IMR-90 (cell line): ENCODE data around the gene PLCB4. TPM values are rescaled to one million over a fixed set of nuclear protein-coding genes. Genes with fewer than 3 reads are reported as not detected.

Experiments
- ATAC-seq: fragments of 200-7000 bp; cut with Tn5 transposase; 2 replicates; pipeline ENCODE4 v1.9.1; 2020; ENCODE audit warnings: low read depth, mild to moderate bottlenecking, moderate library complexity
- BruUV-seq: library from RNA; stranded (reverse); fragments of 400-500 nt; replicated peaks from 2 replicates; lab custom pipeline; 2021; lab: Mats Ljungman, UMichigan
- CTCF ChIA-PET: fragments of 300-600 bp; formaldehyde crosslinking; extraction: SDS; loops from one replicate; lab custom pipeline; 2021; ENCODE audit warnings: antibody characterized with exemption; lab: Yijun Ruan, JAX
- POLR2A ChIA-PET: fragments of 300-600 bp; sonication (Branson Sonifier 250); formaldehyde crosslinking; loops from one replicate; lab custom pipeline; 2022; ENCODE audit warnings: antibody characterized with exemption; ENCODE audit not compliant: unreplicated experiment; lab: Charles Lee
- DNase-seq: peaks from one replicate; pipeline ENCODE4 v3.0.0; 2013
- H2AFZ ChIP-seq: replicated peaks from 2 replicates; pipeline ENCODE3; 2013; ENCODE audit warnings: low read length, mild to moderate bottlenecking; ENCODE audit not compliant: poor library complexity
- H2AK5ac ChIP-seq: 2 replicates; pipeline ENCODE4 v1.6.1; 2013; ENCODE audit warnings: low read depth, low read length, inconsistent platforms
- H2AK9ac ChIP-seq: replicated peaks from 2 replicates; pipeline ENCODE3; 2013; ENCODE audit warnings: mild to moderate bottlenecking, low read depth, low read length, moderate library complexity; ENCODE audit not compliant: poor library complexity
- H2BK120ac ChIP-seq: 2 replicates; pipeline ENCODE4 v1.6.1; 2013; ENCODE audit warnings: low read depth, low read length, inconsistent platforms
- H2BK15ac ChIP-seq: 3 replicates; pipeline ENCODE4 v1.6.1; 2013; ENCODE audit warnings: low read depth, low read length, inconsistent platforms
- H2BK20ac ChIP-seq: 2 replicates; pipeline ENCODE4 v1.6.1; 2013; ENCODE audit warnings: low read depth, mild to moderate bottlenecking, inconsistent platforms, low read length, moderate library complexity
- H2BK5ac ChIP-seq: 2 replicates; pipeline ENCODE4 v1.6.1; 2013; ENCODE audit warnings: mild to moderate bottlenecking, low read depth, low read length, inconsistent platforms; ENCODE audit not compliant: poor library complexity, severe bottlenecking
- H3K14ac ChIP-seq: replicated peaks from 2 replicates; pipeline ENCODE4 v1.6.1; 2013; ENCODE audit warnings: low read depth, low read length, inconsistent platforms
- H3K18ac ChIP-seq: 2 replicates; pipeline ENCODE4 v1.6.1; 2013; ENCODE audit warnings: low read depth, low read length, control low read depth
- H3K23ac ChIP-seq: 2 replicates; pipeline ENCODE4 v1.6.1; 2013; ENCODE audit warnings: low read depth, low read length, inconsistent platforms
- H3K27ac ChIP-seq: 2 replicates; pipeline ENCODE4 v1.5.1; 2013; ENCODE audit warnings: mild to moderate bottlenecking, control low read depth, low read length; ENCODE audit not compliant: insufficient read depth
- H3K27me3 ChIP-seq: 2 replicates; pipeline ENCODE4 v1.6.1; 2013; ENCODE audit warnings: low read length; ENCODE audit not compliant: control insufficient read depth, insufficient read depth
- H3K36me3 ChIP-seq: 2 replicates; pipeline ENCODE4 v1.6.1; 2013; ENCODE audit warnings: low read length, mixed read lengths; ENCODE audit not compliant: control insufficient read depth, insufficient read depth
- H3K4ac ChIP-seq: 2 replicates; pipeline ENCODE4 v1.6.1; 2013; ENCODE audit warnings: low read depth, low read length, inconsistent platforms
- H3K4me1 ChIP-seq: 2 replicates; pipeline ENCODE4 v1.6.1; 2013; ENCODE audit warnings: low read length, mixed read lengths; ENCODE audit not compliant: control insufficient read depth, insufficient read depth
- H3K4me2 ChIP-seq: 2 replicates; pipeline ENCODE4 v1.6.1; 2013; ENCODE audit warnings: low read depth, mild to moderate bottlenecking, control low read depth, low read length, moderate library complexity
- H3K4me3 ChIP-seq: 2 replicates; pipeline ENCODE4 v1.5.1; 2013; ENCODE audit warnings: low read depth, mild to moderate bottlenecking, control low read depth, low read length, moderate library complexity; ENCODE audit not compliant: insufficient read depth
- H3K56ac ChIP-seq: 2 replicates; pipeline ENCODE4 v1.6.1; 2013; ENCODE audit warnings: low read length, inconsistent platforms; ENCODE audit not compliant: insufficient read depth; ENCODE audit errors: extremely low read depth
- H3K79me1 ChIP-seq, 2 experiments: 2 replicates each; pipeline ENCODE4 v1.6.1; 2013; ENCODE audit warnings: low read length in 2 of 2, inconsistent platforms in 1 of 2, low read depth in 1 of 2
- H3K9ac ChIP-seq: 2 replicates; pipeline ENCODE4 v1.6.1; 2013; ENCODE audit warnings: low read depth, low read length, control low read depth
- H3K9me1 ChIP-seq: 2 replicates; pipeline ENCODE4 v1.6.1; 2013; ENCODE audit warnings: low read length, inconsistent platforms; ENCODE audit not compliant: insufficient read depth
- H3K9me3 ChIP-seq: 2 replicates; pipeline ENCODE4 v1.6.1; 2013; ENCODE audit warnings: low read length; ENCODE audit not compliant: control insufficient read depth, insufficient read depth
- H4K20me1 ChIP-seq: 2 replicates; pipeline ENCODE4 v1.6.1; 2013; ENCODE audit warnings: low read length, inconsistent platforms; ENCODE audit not compliant: insufficient read depth
- H4K5ac ChIP-seq: 2 replicates; pipeline ENCODE4 v1.6.1; 2013; ENCODE audit warnings: mild to moderate bottlenecking, low read depth, low read length, control low read depth
- H4K8ac ChIP-seq, 2 experiments: 2 replicates each; pipeline ENCODE4 v1.6.1; 2013; ENCODE audit warnings: low read depth in 2 of 2, low read length in 2 of 2, control low read depth in 1 of 2, inconsistent platforms in 1 of 2
- H4K91ac ChIP-seq: 2 replicates; pipeline ENCODE4 v1.6.1; 2013; ENCODE audit warnings: low read depth, low read length, inconsistent platforms; ENCODE audit not compliant: insufficient read depth
- BHLHE40 ChIP-seq: fragments of 150-350 bp; IDR thresholded peaks from 2 replicates; pipeline ENCODE4 v1.6.1; 2016; ENCODE audit warnings: mild to moderate bottlenecking, low read depth, low read length
- FOS ChIP-seq: fragments of 150-350 bp; IDR thresholded peaks from 2 replicates; pipeline ENCODE4 v1.6.1; 2016; ENCODE audit warnings: low read depth, low read length
- MAFK ChIP-seq: IDR thresholded peaks from 2 replicates; pipeline ENCODE4 v1.6.1; 2012; ENCODE audit warnings: low read depth, low read length, improper control_type of control experiment
- MAZ ChIP-seq: IDR thresholded peaks from 2 replicates; pipeline ENCODE4 v1.6.1; 2012; ENCODE audit warnings: low read depth, mild to moderate bottlenecking, low read length, improper control_type of control experiment, moderate library complexity, borderline replicate concordance
- MXI1 ChIP-seq: IDR thresholded peaks from 2 replicates; pipeline ENCODE4 v1.6.1; 2012; ENCODE audit warnings: low read depth, mild to moderate bottlenecking, low read length, moderate library complexity, borderline replicate concordance
- NFE2L2 ChIP-seq: fragments of 150-350 bp; IDR thresholded peaks from 2 replicates; pipeline ENCODE4 v1.6.1; 2016; ENCODE audit warnings: low read depth, mild to moderate bottlenecking, low read length
- RAD21 ChIP-seq: IDR thresholded peaks from 2 replicates; pipeline ENCODE4 v1.6.1; 2012; ENCODE audit warnings: low read length, improper control_type of control experiment
- RCOR1 ChIP-seq: IDR thresholded peaks from 2 replicates; pipeline ENCODE4 v1.6.1; 2012; ENCODE audit warnings: mild to moderate bottlenecking, low read length, improper control_type of control experiment; ENCODE audit not compliant: insufficient replicate concordance
- RFX5 ChIP-seq: IDR thresholded peaks from 2 replicates; pipeline ENCODE4 v1.8.0; 2012; ENCODE audit warnings: low read depth, mild to moderate bottlenecking, low read length, moderate library complexity
- SMC3 ChIP-seq: fragments of 150-350 bp; IDR thresholded peaks from 2 replicates; pipeline ENCODE4 v1.6.1; 2016; ENCODE audit warnings: low read depth, mild to moderate bottlenecking, antibody characterized with exemption, low read length, moderate library complexity
- WGBS, 2 experiments: methylation state at CpG; one replicate each; pipeline versions ENCODE4 v1.1.5 to v1.1.7; 2013; ENCODE audit warnings: missing lambda C conversion rate in 2 of 2; ENCODE audit not compliant: insufficient read length in 1 of 2; ENCODE audit errors: extremely low coverage in 2 of 2; 5-methylcytosine and 5-hydroxymethylcytosine counted together
- dilution Hi-C: fragments of 300-500 bp; cut with HindIII; formaldehyde crosslinking; loops from one replicate; pipeline ENCODE4 v1.14.3; 2018; ENCODE audit warnings: low sequenced_read_pairs; ENCODE audit not compliant: unreplicated experiment
- in situ Hi-C: fragments of 300-500 bp; cut with MboI; formaldehyde crosslinking; loops from 3 replicates; pipeline ENCODE4 v1.14.3; 2019; ENCODE audit warnings: low sequenced_read_pairs, inconsistent platforms, mixed read lengths
- intact Hi-C: fragments of 100-400 bp; cut with micrococcal nuclease; formaldehyde crosslinking; loops from 2 replicates; pipeline ENCODE4 v1.10.0; 2022
- polyA plus RNA-seq, 3 experiments: library from polyadenylated mRNA; depleted of rRNA; stranded (reverse); fragments of >200 nt; gene quantifications; 2 replicates each; pipeline ENCODE4 v1.2.3, GENCODE V29; 2012; ENCODE audit warnings: low replicate concordance in 1 of 3
- total RNA-seq: library from RNA; depleted of rRNA; stranded (reverse); fragments of >200 nt; gene quantifications from 2 replicates; pipeline ENCODE4 v1.2.3, GENCODE V29; 2012
- TF ChIP-seq, protein P1 (sequence below): conservative IDR thresholded peaks from 2 replicates; pipeline ENCODE4 v1.5.1; 2012; ENCODE audit warnings: mild to moderate bottlenecking, low read depth, low read length, improper control_type of control experiment

PLCB4 gene
- total and polyA plus RNA-seq, 2 of the 4 experiments (the other 2 are of a cell fraction): 12.5 to 24.0 TPM

- H4K8ac ChIP-seq: no peak overlapping the region
- no peak overlapping the region for H3K56ac ChIP-seq
- H2AFZ ChIP-seq: no peak overlapping the region
- intact Hi-C loops (no loop called here), in situ Hi-C loops (no loop called here), dilution Hi-C loops (no loop called here)
- no peaks in the 10 kb centered on the region; the same call in none of the 2 replicates for H3K4me1 ChIP-seq
- POLR2A ChIA-PET: no interaction called here
- H3K9me3 ChIP-seq: no peaks in the 10 kb centered on the region
- no peak overlapping the region for H2BK120ac ChIP-seq
- no peak overlapping the region for H2BK5ac ChIP-seq
- no peak overlapping the region for H3K9ac ChIP-seq
- H2BK15ac ChIP-seq: no peak overlapping the region
- peaks cover 30 to 58% of the 10 kb centered on the region in 2 experiments for H3K79me1 ChIP-seq
- CTCF ChIA-PET: no interaction called here
- no peak overlapping the region for H4K91ac ChIP-seq
- no peak overlapping the region for H3K4ac ChIP-seq
- H2AK5ac ChIP-seq: no peak overlapping the region
- no peak overlapping the region for H3K14ac ChIP-seq
- H3K4me3 ChIP-seq: no peak overlapping the region
- no CpG with 5 or more reads among the region's 2 CpGs for WGBS, 2 experiments
- no peak overlapping the region for H3K18ac ChIP-seq
- no peak overlapping the region for H3K23ac ChIP-seq
- no peaks in the 10 kb centered on the region for H3K9me1 ChIP-seq
- no peaks in the 10 kb centered on the region for H3K36me3 ChIP-seq
- no peak overlapping the region for H3K4me2 ChIP-seq
- H4K20me1 ChIP-seq: 0 out of 2 replicates have a peak, but pooled peaks cover 7% of the 10 kb centered on the region
- H2BK20ac ChIP-seq: no peak overlapping the region
- no peak overlapping the region for H4K5ac ChIP-seq
- H3K27ac ChIP-seq: no peak overlapping the region
- no TSS peak for BruUV-seq
- no peak for DNase-seq
- H2AK9ac ChIP-seq: no peak overlapping the region
- no peak for ATAC-seq
- TF ChIP-seq SMC3: no peak
- no peak for TF ChIP-seq BHLHE40
- no peak for TF ChIP-seq MXI1
- TF ChIP-seq RAD21: no peak
- no peak for TF ChIP-seq RCOR1
- TF ChIP-seq, protein P1, sequence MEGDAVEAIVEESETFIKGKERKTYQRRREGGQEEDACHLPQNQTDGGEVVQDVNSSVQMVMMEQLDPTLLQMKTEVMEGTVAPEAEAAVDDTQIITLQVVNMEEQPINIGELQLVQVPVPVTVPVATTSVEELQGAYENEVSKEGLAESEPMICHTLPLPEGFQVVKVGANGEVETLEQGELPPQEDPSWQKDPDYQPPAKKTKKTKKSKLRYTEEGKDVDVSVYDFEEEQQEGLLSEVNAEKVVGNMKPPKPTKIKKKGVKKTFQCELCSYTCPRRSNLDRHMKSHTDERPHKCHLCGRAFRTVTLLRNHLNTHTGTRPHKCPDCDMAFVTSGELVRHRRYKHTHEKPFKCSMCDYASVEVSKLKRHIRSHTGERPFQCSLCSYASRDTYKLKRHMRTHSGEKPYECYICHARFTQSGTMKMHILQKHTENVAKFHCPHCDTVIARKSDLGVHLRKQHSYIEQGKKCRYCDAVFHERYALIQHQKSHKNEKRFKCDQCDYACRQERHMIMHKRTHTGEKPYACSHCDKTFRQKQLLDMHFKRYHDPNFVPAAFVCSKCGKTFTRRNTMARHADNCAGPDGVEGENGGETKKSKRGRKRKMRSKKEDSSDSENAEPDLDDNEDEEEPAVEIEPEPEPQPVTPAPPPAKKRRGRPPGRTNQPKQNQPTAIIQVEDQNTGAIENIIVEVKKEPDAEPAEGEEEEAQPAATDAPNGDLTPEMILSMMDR: no peak
- TF ChIP-seq NFE2L2: no peak
- TF ChIP-seq MAFK: no peak
- TF ChIP-seq MAZ: no peak
- no peak for TF ChIP-seq FOS
- TF ChIP-seq RFX5: no peak
- H3K27me3 ChIP-seq: no peaks in the 10 kb centered on the region
These were observed 211.1 kb downstream of the PLCB4 start for GRCh38 chr20:9279918-9280401.
